ENCODE results near the gene TNIP3. TPM values are rescaled to one million over a fixed set of nuclear protein-coding genes. Genes with fewer than 3 reads are reported as not detected.

The TNIP3 gene
- total RNA-seq, 1 experiment from 2014 or later = not detected

- BruUV-seq (replicated peaks) = no TSS peak
- no peak for ATAC-seq
- POLR2A ChIA-PET = no interaction called here
These were observed 12.2 kb downstream of the TNIP3 start for GRCh38 chr4:121151942-121152341.

GRCh38 chr4:121150486-121150885 is 13.6 kb downstream of the TNIP3 start:
- TF ChIP-seq CTCF (IDR thresholded peaks at IDR 0.05) (no peak), REST (IDR thresholded peaks at IDR 0.05; ENCODE audit: insufficient read depth in 1 of 2, low read depth in 2 of 2, low read length in 1 of 2) (no peak), TCF7L2 (IDR thresholded peaks at IDR 0.05; ENCODE audit: low read depth, low read length) (no peak), POLR2AphosphoS5 (IDR thresholded peaks at IDR 0.05; ENCODE audit: low read depth, low read length) (no peak), SIN3A (IDR thresholded peaks at IDR 0.05; ENCODE audit: borderline replicate concordance, insufficient read depth, low read depth, low read length) (no peak)
- no peaks in the 10 kb centered on the region for H3K9me3 ChIP-seq (ENCODE audit: control insufficient read depth, insufficient read depth, low read depth, low read length)
- DNase-seq (ENCODE audit: low read depth, low spot score) (no peak), ATAC-seq (no peak)
- H3K4me3 ChIP-seq (ENCODE audit: low read depth in 2 of 2, low read length in 2 of 2) = no peak overlapping the region
- no peak overlapping the region for H3K27ac ChIP-seq (ENCODE audit: low read length)
- no peaks in the 10 kb centered on the region for H3K4me1 ChIP-seq (ENCODE audit: control insufficient read depth, insufficient read depth, low read length)
- no peaks in the 10 kb centered on the region for H3K36me3 ChIP-seq (ENCODE audit: control insufficient read depth, insufficient read depth, low read length)
- no peaks in the 10 kb centered on the region for H3K27me3 ChIP-seq (ENCODE audit: control insufficient read depth, insufficient read depth, low read length)
- no TSS peak for BruUV-seq (replicated peaks)
- intact Hi-C loops (cut with micrococcal nuclease; ENCODE audit: unreplicated experiment) = no loop called here
- ChIA-PET CTCF (no interaction called here), POLR2A (no interaction called here)
- in situ Hi-C loops (cut with HindIII; ENCODE audit: low pct_unique_long_range_greater_than_20kb, low sequenced_read_pairs) = no loop called here

More at GRCh38 chr4:121151942-121152341, 12.2 kb downstream of the TNIP3 start:
- intact Hi-C loops (cut with micrococcal nuclease; ENCODE audit: unreplicated experiment) (no loop called here), in situ Hi-C loops (cut with HindIII; ENCODE audit: low pct_unique_long_range_greater_than_20kb, low sequenced_read_pairs) (no loop called here)
- Histone ChIP-seq H3K27ac (ENCODE audit: low read length) (no peak overlapping the region), H3K9me3 (ENCODE audit: control insufficient read depth, insufficient read depth, low read depth, low read length) (no peaks in the 10 kb centered on the region), H3K4me3 (ENCODE audit: low read depth in 2 of 2, low read length in 2 of 2) (no peak overlapping the region), H3K36me3 (ENCODE audit: control insufficient read depth, insufficient read depth, low read length) (no peaks in the 10 kb centered on the region), H3K27me3 (ENCODE audit: control insufficient read depth, insufficient read depth, low read length) (no peaks in the 10 kb centered on the region; the same call in none of the 2 replicates), H3K4me1 (ENCODE audit: control insufficient read depth, insufficient read depth, low read length) (no peaks in the 10 kb centered on the region)
- no peak for DNase-seq (ENCODE audit: low read depth, low spot score)
- CTCF ChIA-PET = no interaction called here
- TF ChIP-seq REST (IDR thresholded peaks at IDR 0.05; ENCODE audit: insufficient read depth in 1 of 2, low read depth in 2 of 2, low read length in 1 of 2) (no peak), POLR2AphosphoS5 (IDR thresholded peaks at IDR 0.05; ENCODE audit: low read depth, low read length) (no peak), SIN3A (IDR thresholded peaks at IDR 0.05; ENCODE audit: borderline replicate concordance, insufficient read depth, low read depth, low read length) (no peak), TCF7L2 (IDR thresholded peaks at IDR 0.05; ENCODE audit: low read depth, low read length) (no peak), CTCF (IDR thresholded peaks at IDR 0.05) (no peak)
